MM.1S (cell line): ENCODE measurements around the gene MAPK9.

Experiments used
- CTCF ChIP-seq: fragments of 300-600 bp; sonication (generic); IDR thresholded peaks from 2 replicates; pipeline ENCODE4 v1.5.1; 2016; ENCODE audit warnings: antibody characterized with exemption, low read length, mixed read lengths
- EZH2phosphoT487 ChIP-seq: fragments of 300-600 bp; sonication (generic); IDR thresholded peaks from 2 replicates; pipeline ENCODE4 v1.6.1; 2018; ENCODE audit warnings: antibody characterized with exemption, low read length

GRCh38 chr5:180324601-180324950 is 32.7 kb upstream of the MAPK9 start:
- TF ChIP-seq CTCF = no peak
- TF ChIP-seq EZH2phosphoT487 = no peak
